ENCODE measurements around the gene UPK3A.
"Not testable (repeated sequence)": the region's sequence is repeated elsewhere in the genome, so short reads cannot be mapped to it uniquely, and the experiment has no call there.

The UPK3A gene

GRCh38 chr22:45273452-45274075 is 11.2 kb upstream of the UPK3A start:
- H3K4me3 ChIP-seq (ENCODE audit: low read depth, low read length): no peak overlapping the region
- TF ChIP-seq, protein P1, sequence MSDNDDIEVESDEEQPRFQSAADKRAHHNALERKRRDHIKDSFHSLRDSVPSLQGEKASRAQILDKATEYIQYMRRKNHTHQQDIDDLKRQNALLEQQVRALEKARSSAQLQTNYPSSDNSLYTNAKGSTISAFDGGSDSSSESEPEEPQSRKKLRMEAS (IDR thresholded peaks at IDR 0.05; ENCODE audit: low read depth, low read length): no peak
- TF ChIP-seq CTCF (IDR thresholded peaks at IDR 0.05; ENCODE audit: low read depth, low read length): no peak
- no peak for TF ChIP-seq POLR2A (IDR thresholded peaks at IDR 0.05; ENCODE audit: extremely low read depth, insufficient read length)
- no peak for TF ChIP-seq MYC (IDR thresholded peaks at IDR 0.05; ENCODE audit: low read depth, low read length)
- DNase-seq (ENCODE audit: low read depth): no peak

DNA sequence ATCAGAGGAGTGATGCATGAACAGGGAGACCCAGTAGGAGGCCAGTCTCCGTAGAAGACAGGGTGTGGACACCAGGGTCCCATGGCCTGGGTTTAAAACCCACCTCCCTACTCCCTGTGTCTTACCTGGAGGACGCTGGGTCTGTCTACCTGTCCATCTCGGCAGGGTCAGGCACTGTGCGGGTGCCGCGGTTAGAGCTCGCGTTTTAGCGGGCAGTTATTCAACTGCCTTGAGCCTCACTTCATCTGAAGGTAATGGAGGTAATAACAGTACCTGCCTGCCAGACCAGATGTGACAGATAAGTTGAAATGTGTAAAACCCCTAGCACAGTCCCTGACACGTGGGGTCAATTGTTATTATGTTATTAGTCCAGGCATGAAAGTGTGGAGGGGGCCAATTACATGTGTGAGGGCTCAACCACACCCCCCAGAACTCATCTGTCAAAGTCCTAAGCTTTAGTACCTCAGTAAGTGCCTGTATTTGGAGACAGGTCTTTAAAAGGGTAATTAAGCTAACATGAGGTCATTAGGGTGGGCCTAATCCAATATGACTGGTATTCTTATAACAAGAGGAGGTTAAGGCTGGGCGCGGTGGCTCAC is 8.1 kb upstream of the UPK3A start:
- DNase-seq (ENCODE audit: low read depth): no peak
- no peak for TF ChIP-seq POLR2A (IDR thresholded peaks at IDR 0.05; ENCODE audit: extremely low read depth, insufficient read length)
- TF ChIP-seq, protein P1 (IDR thresholded peaks at IDR 0.05; ENCODE audit: low read depth, low read length): no peak
- TF ChIP-seq MYC (IDR thresholded peaks at IDR 0.05; ENCODE audit: low read depth, low read length): no peak
- TF ChIP-seq CTCF (IDR thresholded peaks at IDR 0.05; ENCODE audit: low read depth, low read length): no peak

DNA sequence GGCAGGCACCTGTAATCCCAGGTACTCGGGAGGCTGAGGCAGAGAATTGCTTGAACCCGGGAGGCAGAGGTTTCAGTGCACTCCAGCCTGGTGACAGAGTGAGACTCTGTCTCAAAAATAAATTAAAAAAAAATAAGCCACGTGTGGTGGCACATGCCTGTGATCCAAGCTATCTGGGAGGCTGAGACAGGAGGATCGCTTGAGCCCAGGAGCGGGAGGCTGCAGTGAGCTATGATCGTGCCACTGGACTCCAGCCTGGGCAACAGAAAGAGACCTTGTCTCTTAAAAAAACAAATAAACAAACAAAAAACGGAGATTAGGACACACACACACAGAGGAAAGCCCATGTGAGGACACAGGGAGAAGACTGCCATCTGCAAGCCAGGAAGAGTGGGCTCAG is 7.0 kb upstream of the UPK3A start:
- DNase-seq (ENCODE audit: low read depth); H3K4me3 ChIP-seq (ENCODE audit: low read depth, low read length): not testable (repeated sequence)

More for the DNA sequence above, 8.1 kb upstream of the UPK3A start:
- H3K4me3 ChIP-seq (ENCODE audit: low read depth, low read length): no peak overlapping the region

- TF ChIP-seq, protein P1 (IDR thresholded peaks at IDR 0.05; ENCODE audit: low read depth, low read length): no peak
- TF ChIP-seq POLR2A (IDR thresholded peaks at IDR 0.05; ENCODE audit: extremely low read depth, insufficient read length): no peak
- TF ChIP-seq CTCF (IDR thresholded peaks at IDR 0.05; ENCODE audit: low read depth, low read length): no peak
- no peak for TF ChIP-seq MYC (IDR thresholded peaks at IDR 0.05; ENCODE audit: low read depth, low read length)
- no peak overlapping the region for H3K4me3 ChIP-seq (ENCODE audit: low read depth, low read length)
- DNase-seq (ENCODE audit: low read depth): no peak
Observed at GRCh38 chr22:45278125-45278524, 6.6 kb upstream of the UPK3A start.

DNA sequence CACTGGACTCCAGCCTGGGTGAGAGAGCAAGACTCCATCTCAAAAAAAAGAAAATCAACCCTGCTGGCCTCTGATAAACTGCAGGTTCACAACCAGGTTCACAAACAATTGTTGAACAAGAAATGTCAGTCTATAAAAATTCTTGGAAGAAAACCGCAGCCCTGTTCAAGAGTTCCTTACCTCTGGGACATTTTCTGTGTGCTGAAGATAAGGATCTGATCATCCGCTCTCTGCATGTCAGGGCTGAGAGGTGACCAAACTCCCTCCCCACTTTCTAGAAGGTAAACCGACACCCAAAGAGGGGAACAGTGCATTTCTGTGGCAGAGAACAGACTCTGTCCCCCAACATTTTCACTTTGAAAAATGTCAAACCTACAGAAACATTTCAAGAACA is 4.2 kb upstream of the UPK3A start:
- no peak for DNase-seq (ENCODE audit: low read depth)
- no peak overlapping the region for H3K4me3 ChIP-seq (ENCODE audit: low read depth, low read length)
- TF ChIP-seq POLR2A (IDR thresholded peaks at IDR 0.05; ENCODE audit: extremely low read depth, insufficient read length) (no peak), CTCF (IDR thresholded peaks at IDR 0.05; ENCODE audit: low read depth, low read length) (no peak), MYC (IDR thresholded peaks at IDR 0.05; ENCODE audit: low read depth, low read length) (no peak)
- TF ChIP-seq, protein P1 (IDR thresholded peaks at IDR 0.05; ENCODE audit: low read depth, low read length): no peak

- TF ChIP-seq POLR2A (IDR thresholded peaks at IDR 0.05; ENCODE audit: extremely low read depth, insufficient read length): no peak
- H3K4me3 ChIP-seq (ENCODE audit: low read depth, low read length): no peak overlapping the region
Observed at GRCh38 chr22:45281010-45281409, 3.7 kb upstream of the UPK3A start.

More at GRCh38 chr22:45281010-45281409, 3.7 kb upstream of the UPK3A start:
- DNase-seq (ENCODE audit: low read depth): no peak

All from NB4 (cell line).